Testis (tissue), 3 donors: Measurements from ENCODE around the gene KMT5B. TPM values are rescaled to one million over a fixed set of nuclear protein-coding genes. Genes with fewer than 3 reads are reported as not detected.

Source experiments
- DNase-seq: peaks from one replicate; pipeline ENCODE4 v3.0.0-alpha.2; 2019
- H3K27ac ChIP-seq, 2 donors: fragments of 200-600 bp; sonication (generic); one replicate each; pipeline ENCODE4 v1.5.1; 2019
- H3K27me3 ChIP-seq: fragments of 200-600 bp; sonication (generic); one replicate; pipeline ENCODE4 v1.5.1; 2019
- H3K36me3 ChIP-seq: fragments of 200-600 bp; sonication (generic); one replicate; pipeline ENCODE4 v1.5.1; 2017; ENCODE audit warnings: low read depth; ENCODE audit errors: missing control alignments
- H3K4me1 ChIP-seq: fragments of 200-600 bp; sonication (generic); one replicate; pipeline ENCODE4 v1.5.1; 2019
- H3K4me3 ChIP-seq, 2 donors: fragments of 200-600 bp; sonication (generic); one replicate each; pipeline ENCODE4 v1.5.1; 2017 to 2019
- H3K9me3 ChIP-seq: fragments of 200-600 bp; sonication (generic); one replicate; pipeline ENCODE4 v1.5.1; 2017
- POLR2A ChIP-seq: fragments of 450-650 bp; IDR thresholded peaks from one replicate; pipeline ENCODE4 v1.6.1; 2017; ENCODE audit warnings: antibody characterized with exemption, mild to moderate bottlenecking, moderate library complexity
- WGBS, 2 donors: methylation state at CpG; one replicate each; pipeline ENCODE4 v1.1.5; 2018; 5-methylcytosine and 5-hydroxymethylcytosine counted together
- intact Hi-C: fragments of 100-400 bp; cut with DNase I; formaldehyde crosslinking; loops from one replicate; pipeline ENCODE4 v1.15.1; 2023; ENCODE audit warnings: low total_unique reads
- polyA plus RNA-seq: library from polyadenylated mRNA; stranded (reverse); fragments of 350-450 nt; fragmentation: Illumina TruSeq; extraction: RNeasy Lipid Tissue Mini Kit (QIAGEN cat#74804); gene quantifications from one replicate; pipeline ENCODE4 v1.2.3, GENCODE V29; 2014; ENCODE audit warnings: low read depth, low replicate concordance; ENCODE audit not compliant: insufficient read depth
- total RNA-seq, 2 donors: library from RNA; depleted of rRNA; stranded (reverse); fragments of >200 nt; gene quantifications; one replicate each; pipeline ENCODE4 v1.2.3, GENCODE V29; 2016
- TF ChIP-seq, protein P1 (sequence below), 3 experiments: fragments of 450-650 bp in 2 of 3; fragments of 200-600 bp in 1 of 3; sonication (generic) in 1 of 3; IDR thresholded peaks; one replicate each; pipeline ENCODE4 v1.5.1; 2016 to 2019; ENCODE audit warnings: antibody characterized with exemption in 3 of 3, mild to moderate bottlenecking in 2 of 3, moderate library complexity in 1 of 3

The KMT5B gene
- total and polyA plus RNA-seq, 3 donors from 2014 or later: 42.1 to 56.5 (median 44.1) TPM

DNA sequence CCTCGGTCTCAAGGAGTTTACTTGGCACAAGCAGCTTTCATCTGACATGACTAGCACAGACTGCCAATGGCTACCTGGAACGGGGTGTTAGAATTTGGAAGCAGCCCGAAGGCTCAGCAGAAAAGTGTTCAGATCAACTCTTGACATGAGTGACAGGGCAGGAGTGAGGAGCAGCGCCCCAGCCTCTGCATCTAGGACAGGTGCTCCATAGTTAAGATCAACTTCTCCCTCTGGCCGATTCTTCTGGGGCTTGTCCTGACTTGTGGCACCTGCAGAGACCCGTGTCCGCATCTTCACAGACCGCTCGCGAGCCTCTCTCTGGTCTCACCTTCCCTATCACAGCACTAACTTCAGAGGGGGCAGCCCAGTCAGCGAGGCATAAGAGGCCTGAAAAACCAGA lies 49.4 kb downstream of the KMT5B start:
- intact Hi-C loops: no loop called here
- 85 to 86% methylated on average over 11 of the region's 11 CpGs for WGBS, 2 donors
- Histone ChIP-seq H3K27me3 (no peaks in the 10 kb centered on the region), H3K9me3 (no peaks in the 10 kb centered on the region), H3K36me3 (no peaks in the 10 kb centered on the region), H3K4me3 (no peak overlapping the region), H3K4me1 (no peaks in the 10 kb centered on the region), H3K27ac (no peak overlapping the region)
- no peak for DNase-seq
- no peak for TF ChIP-seq POLR2A

DNA sequence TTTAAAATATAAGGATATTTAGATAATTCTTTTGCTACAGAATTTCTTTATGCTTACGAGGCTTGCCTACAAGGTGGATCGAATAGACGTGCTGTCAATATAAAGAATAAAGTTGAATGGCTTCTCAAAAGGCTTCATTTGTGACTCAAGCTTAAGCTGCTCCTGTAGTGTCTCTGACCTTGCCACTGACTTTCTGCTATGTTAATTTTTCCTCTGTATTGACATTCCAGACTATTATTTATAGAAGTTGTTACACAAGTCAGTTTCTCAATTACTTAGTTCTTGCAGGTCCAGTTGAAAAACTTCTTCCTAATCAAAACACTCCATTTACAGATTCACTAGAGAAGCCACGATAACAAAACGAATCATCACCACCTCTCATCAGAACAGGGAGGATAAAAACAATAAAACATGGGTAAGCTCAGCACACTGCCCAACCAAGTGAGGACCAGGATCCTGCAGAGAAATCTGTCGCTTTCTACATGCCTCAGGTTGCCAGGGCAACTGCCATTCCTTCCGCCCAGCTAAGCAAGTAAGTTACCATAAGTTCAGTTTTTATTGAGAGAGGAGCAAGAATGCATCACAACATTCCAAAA lies 52.9 kb downstream of the KMT5B start:
- Histone ChIP-seq H3K4me1 (no peaks in the 10 kb centered on the region), H3K9me3 (no peaks in the 10 kb centered on the region), H3K27me3 (no peaks in the 10 kb centered on the region), H3K4me3 (no peak overlapping the region), H3K27ac (no peak overlapping the region), H3K36me3 (no peaks in the 10 kb centered on the region)
- intact Hi-C loops: no loop called here
- 91 to 94% methylated on average over 7 of the region's 7 CpGs for WGBS, 2 donors
- TF ChIP-seq POLR2A: no peak
- TF ChIP-seq, protein P1, sequence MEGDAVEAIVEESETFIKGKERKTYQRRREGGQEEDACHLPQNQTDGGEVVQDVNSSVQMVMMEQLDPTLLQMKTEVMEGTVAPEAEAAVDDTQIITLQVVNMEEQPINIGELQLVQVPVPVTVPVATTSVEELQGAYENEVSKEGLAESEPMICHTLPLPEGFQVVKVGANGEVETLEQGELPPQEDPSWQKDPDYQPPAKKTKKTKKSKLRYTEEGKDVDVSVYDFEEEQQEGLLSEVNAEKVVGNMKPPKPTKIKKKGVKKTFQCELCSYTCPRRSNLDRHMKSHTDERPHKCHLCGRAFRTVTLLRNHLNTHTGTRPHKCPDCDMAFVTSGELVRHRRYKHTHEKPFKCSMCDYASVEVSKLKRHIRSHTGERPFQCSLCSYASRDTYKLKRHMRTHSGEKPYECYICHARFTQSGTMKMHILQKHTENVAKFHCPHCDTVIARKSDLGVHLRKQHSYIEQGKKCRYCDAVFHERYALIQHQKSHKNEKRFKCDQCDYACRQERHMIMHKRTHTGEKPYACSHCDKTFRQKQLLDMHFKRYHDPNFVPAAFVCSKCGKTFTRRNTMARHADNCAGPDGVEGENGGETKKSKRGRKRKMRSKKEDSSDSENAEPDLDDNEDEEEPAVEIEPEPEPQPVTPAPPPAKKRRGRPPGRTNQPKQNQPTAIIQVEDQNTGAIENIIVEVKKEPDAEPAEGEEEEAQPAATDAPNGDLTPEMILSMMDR (IDR thresholded peaks at IDR 0.05): no peak
- DNase-seq: no peak

DNA sequence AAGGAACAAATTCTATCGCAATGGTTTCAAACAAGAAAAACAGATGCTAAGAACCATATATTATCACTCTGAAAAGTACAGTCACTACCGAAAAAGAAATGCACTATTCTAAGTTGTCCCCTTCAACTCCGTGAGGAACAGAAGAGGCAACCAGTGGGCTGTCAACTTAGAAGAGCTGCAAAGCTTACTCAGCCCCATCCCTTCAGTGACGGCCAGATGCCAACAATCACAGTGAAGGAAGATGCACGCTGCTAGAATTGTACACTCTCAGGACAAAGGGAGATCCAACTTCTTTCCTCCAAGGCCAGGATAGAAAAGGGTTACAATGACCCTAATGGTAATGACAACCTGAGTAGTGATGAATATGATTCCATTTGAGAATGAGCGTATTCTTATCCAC lies 53.4 kb downstream of the KMT5B start:
- Histone ChIP-seq H3K27ac (no peak overlapping the region), H3K36me3 (no peaks in the 10 kb centered on the region), H3K9me3 (no peaks in the 10 kb centered on the region), H3K4me3 (no peak overlapping the region), H3K27me3 (no peaks in the 10 kb centered on the region), H3K4me1 (no peaks in the 10 kb centered on the region)
- TF ChIP-seq, protein P1 (IDR thresholded peaks at IDR 0.05): no peak
- TF ChIP-seq POLR2A: no peak
- intact Hi-C loops: no loop called here
- DNase-seq: no peak
- WGBS, 2 donors: 75 to 77% methylated on average over 6 of the region's 6 CpGs

DNA sequence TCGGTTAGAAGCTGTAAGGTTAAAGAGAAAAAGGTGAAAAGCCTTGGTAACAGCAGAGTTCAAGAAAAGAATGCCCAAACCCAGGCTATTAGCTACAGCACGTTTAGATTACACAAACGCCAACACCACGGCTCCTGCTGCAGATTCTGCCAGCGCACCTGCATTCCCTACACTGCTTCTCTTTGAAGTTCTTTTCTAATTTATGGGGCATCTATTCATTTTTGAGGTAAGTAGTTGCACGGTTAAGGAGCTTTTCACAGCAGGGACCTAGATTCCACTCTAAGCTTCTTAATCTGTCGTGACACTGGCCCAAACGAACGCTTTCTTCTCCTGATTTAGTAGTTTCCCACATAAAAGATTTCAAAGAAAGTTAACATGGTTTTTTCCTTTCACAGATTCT lies 53.9 kb downstream of the KMT5B start:
- WGBS, 2 donors: 87 to 88% methylated on average over 9 of the region's 9 CpGs
- H3K36me3 ChIP-seq: no peaks in the 10 kb centered on the region
- H3K4me3 ChIP-seq: no peak overlapping the region
- H3K9me3 ChIP-seq: no peaks in the 10 kb centered on the region
- no peaks in the 10 kb centered on the region for H3K4me1 ChIP-seq
- H3K27me3 ChIP-seq: no peaks in the 10 kb centered on the region
- intact Hi-C loops: no loop called here
- no peak for DNase-seq
- H3K27ac ChIP-seq: no peak overlapping the region
- TF ChIP-seq POLR2A: no peak
- TF ChIP-seq, protein P1 (IDR thresholded peaks at IDR 0.05): no peak

DNA sequence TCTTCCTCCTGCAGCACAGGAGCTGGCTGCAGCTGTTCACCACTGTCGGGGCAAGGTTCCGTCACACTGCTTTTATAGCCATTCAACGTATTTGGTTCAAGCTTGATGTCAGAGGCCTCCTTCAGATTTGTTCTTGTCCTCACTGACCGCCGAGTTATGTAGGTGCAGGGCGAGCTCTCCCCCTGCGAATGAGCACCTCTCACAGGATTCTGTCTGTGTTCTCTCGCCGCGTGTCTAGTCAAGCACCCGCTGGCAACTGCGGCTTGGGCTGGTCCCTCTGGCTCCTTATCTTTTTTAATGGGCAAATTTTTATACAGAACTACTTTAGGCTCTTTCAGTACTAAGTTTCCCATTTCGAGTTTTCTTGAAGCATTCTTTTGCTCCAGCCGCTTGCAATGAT lies 54.5 kb downstream of the KMT5B start:
- Histone ChIP-seq H3K4me1 (no peaks in the 10 kb centered on the region), H3K4me3 (no peak overlapping the region), H3K27me3 (no peaks in the 10 kb centered on the region), H3K9me3 (no peaks in the 10 kb centered on the region), H3K27ac (no peak overlapping the region), H3K36me3 (no peaks in the 10 kb centered on the region)
- intact Hi-C loops: no loop called here
- no peak for DNase-seq
- 90 to 96% methylated on average over 14 of the region's 14 CpGs for WGBS, 2 donors
- TF ChIP-seq, protein P1 (IDR thresholded peaks at IDR 0.05): no peak
- no peak for TF ChIP-seq POLR2A
